ENCODE measurements around the gene ZNF860.

GRCh38 chr3:31997500-31997899, 15.9 kb downstream of the ZNF860 start:
- no peak for TF ChIP-seq POLR2A (IDR thresholded peaks at IDR 0.05; ENCODE audit: low read depth, low read length)
- TF ChIP-seq POLR2AphosphoS5 (IDR thresholded peaks at IDR 0.05; ENCODE audit: low read depth, low read length), result no peak
- no peak for TF ChIP-seq TAF1 (IDR thresholded peaks at IDR 0.05; ENCODE audit: low read depth, low read length)
- no peak for TF ChIP-seq POU2F2 (IDR thresholded peaks at IDR 0.05; ENCODE audit: low read depth, low read length)

All from GM12891 (cell line).